ENCODE results near the gene RBP3. TPM values are rescaled to one million over a fixed set of nuclear protein-coding genes. Genes with fewer than 3 reads are reported as not detected.

Gene RBP3
- total RNA-seq, 4 donors from 2014 or later, result not detected

DNA sequence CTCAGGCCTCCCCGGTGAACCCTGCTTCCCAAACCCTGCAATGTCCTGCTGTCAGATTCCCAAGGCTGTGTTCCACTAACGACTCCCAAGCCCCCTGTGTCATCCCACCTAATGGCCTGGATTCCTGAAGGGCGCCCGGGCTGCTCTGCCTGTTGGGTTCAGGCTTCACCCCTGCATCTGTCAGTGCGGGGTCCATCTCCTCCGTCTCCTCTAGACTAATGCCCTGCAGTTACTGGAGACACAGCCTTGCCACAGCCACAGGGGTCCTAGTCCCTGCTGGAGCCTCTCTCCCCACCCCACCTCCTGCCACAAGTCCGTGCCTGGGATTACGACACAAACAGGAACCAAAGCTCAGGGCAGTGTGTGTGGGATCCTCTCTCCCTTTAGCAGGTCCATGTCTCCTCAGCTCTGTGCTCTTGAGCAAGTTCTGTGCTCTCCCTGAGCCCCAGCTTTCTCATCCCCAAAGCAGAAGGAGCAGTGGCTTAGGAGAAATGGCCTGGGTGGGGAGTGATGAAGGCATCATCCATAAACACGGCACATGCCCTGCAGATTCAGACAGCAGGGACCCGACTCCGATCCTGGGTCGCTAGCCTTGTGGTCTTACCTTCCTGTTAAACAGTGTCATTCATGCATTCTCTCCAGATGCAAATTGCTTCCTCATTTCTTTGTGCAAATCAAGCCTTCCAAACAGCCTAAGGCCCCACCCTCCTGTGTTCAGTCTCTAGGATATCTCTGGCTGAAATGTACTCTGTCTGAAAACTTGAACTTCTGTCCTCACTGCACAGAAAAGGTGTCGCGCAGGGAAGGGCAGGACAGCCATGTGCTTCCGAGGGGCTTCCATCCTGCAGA is 8.2 kb upstream of the RBP3 start:
- TF ChIP-seq, protein P1, sequence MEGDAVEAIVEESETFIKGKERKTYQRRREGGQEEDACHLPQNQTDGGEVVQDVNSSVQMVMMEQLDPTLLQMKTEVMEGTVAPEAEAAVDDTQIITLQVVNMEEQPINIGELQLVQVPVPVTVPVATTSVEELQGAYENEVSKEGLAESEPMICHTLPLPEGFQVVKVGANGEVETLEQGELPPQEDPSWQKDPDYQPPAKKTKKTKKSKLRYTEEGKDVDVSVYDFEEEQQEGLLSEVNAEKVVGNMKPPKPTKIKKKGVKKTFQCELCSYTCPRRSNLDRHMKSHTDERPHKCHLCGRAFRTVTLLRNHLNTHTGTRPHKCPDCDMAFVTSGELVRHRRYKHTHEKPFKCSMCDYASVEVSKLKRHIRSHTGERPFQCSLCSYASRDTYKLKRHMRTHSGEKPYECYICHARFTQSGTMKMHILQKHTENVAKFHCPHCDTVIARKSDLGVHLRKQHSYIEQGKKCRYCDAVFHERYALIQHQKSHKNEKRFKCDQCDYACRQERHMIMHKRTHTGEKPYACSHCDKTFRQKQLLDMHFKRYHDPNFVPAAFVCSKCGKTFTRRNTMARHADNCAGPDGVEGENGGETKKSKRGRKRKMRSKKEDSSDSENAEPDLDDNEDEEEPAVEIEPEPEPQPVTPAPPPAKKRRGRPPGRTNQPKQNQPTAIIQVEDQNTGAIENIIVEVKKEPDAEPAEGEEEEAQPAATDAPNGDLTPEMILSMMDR (IDR thresholded peaks at IDR 0.05), result no peak
- TF ChIP-seq POLR2A (IDR thresholded peaks at IDR 0.05), result no peak
- 72 to 73% methylated on average over 15 of the region's 15 CpGs for WGBS, 2 donors
- intact Hi-C loops (cut with DNase I; ENCODE audit: low total_unique reads), result no loop called here
- peak in 1 of 2 donors; percentile 79 for DNase-seq (ENCODE audit: low spot score in 2 of 2)
- H3K4me3 ChIP-seq (ENCODE audit: low read depth, poor library complexity, severe bottlenecking), result no peak overlapping the region

DNA sequence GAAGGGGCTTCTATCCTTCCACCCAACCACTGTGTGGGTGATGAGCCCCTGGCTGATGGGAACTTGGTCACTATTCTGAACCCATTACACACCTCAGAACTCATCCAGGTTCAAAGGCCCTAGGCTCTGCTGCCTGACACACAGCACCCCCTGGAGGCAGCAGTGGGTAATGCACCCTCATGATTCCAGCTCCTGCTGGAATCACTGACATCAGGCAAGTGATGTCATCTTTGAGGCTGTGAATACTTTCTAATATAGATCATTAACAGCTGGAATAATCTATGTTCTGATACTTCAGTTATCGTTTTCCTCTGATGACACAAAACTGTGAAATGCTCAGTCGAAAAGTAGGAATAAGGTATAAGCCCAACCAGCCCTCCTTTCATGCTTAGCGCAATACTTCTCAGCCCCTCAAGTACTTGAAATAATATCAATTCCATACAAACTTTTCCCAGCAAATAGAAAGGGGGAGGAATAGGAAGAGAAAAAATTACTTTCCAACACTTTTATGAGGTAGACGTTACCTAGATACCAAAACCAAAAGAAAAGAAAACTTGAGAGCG is 7.5 kb upstream of the RBP3 start:
- TF ChIP-seq POLR2A (IDR thresholded peaks at IDR 0.05), result no peak
- TF ChIP-seq, protein P1 (IDR thresholded peaks at IDR 0.05), result peak in 1 of 3 donors; percentile 61
- DNase-seq (ENCODE audit: low spot score in 2 of 2), result peak; percentile 34 to 92
- intact Hi-C loops (cut with DNase I; ENCODE audit: low total_unique reads), result no loop called here
- 65% methylated on average over 5 of the region's 5 CpGs for WGBS, 2 donors
- no peak overlapping the region for H3K4me3 ChIP-seq (ENCODE audit: low read depth, poor library complexity, severe bottlenecking)

DNA sequence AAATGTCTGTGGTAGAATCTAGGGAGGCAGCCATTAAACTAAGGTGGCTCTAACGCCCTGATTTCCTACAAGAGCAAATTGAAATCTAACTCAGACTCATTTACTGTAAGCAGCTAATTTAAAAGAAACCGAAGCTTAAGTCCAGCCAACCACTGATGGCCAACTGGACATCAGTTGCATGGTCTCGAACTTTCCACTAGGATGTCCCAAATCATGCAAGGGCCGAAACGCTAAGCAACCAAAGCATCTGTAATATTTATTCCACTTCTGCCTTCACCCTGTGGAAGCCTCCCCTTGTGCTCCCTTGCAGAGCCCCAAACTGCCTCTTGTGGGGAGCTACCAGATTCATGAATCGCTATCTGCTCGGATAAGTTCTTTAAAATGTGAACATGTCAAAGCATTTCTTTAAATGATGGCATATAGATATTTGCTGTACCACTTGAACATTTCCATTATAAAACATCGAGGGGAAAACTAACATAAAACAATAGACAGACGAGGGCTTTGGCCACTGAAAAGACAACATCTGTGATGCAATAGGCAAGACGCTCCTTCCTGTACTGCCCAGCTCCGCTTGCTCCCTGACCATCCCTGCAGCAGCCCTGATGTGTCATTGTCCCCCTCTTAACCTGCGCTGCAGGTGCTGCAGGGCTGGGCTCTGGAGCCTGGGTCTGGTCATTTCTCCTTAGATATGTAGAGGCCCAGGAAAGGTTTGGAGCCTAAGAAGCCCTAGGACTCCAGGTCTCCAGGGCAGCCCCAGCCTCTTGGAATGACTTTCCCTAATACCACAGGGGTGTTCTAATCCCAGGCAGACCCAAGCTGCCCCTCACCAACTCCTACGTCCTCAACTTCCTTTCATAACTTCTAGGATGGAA is 2.9 kb upstream of the RBP3 start:
- TF ChIP-seq POLR2A (IDR thresholded peaks at IDR 0.05), result no peak

DNA sequence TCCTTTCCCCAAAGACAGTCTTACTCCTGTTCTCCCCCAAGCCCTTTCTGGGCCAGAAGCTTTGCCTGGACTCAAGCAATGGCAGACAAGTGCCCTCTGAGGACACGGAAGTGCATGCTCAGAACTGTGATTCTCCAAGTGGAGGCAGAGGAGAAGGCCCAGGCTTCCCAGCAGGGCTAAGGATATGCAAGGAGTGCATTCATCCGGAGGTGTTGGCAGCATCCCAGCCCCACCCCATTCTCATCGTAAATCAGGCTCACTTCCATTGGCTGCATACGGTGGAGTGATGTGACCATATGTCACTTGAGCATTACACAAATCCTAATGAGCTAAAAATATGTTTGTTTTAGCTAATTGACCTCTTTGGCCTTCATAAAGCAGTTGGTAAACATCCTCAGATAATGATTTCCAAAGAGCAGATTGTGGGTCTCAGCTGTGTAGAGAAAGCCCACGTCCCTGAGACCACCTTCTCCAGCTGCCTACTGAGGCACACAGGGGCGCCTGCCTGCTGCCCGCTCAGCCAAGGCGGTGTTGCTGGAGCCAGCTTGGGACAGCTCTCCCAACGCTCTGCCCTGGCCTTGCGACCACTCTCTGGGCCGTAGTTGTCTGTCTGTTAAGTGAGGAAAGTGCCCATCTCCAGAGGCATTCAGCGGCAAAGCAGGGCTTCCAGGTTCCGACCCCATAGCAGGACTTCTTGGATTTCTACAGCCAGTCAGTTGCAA is 1.4 kb upstream of the RBP3 start:
- no peak overlapping the region for H3K4me3 ChIP-seq (ENCODE audit: low read depth, poor library complexity, severe bottlenecking)
- intact Hi-C loops (cut with DNase I; ENCODE audit: low total_unique reads), result no loop called here
- peak in 1 of 2 donors; percentile 61 for DNase-seq (ENCODE audit: low spot score in 2 of 2)
- TF ChIP-seq, protein P1 (IDR thresholded peaks at IDR 0.05), result no peak
- no peak for TF ChIP-seq POLR2A (IDR thresholded peaks at IDR 0.05)
- WGBS, 2 donors, result 71 to 72% methylated on average over 13 of the region's 13 CpGs

More for the DNA sequence above, 2.9 kb upstream of the RBP3 start:
- 85 to 88% methylated on average over 13 of the region's 13 CpGs for WGBS, 2 donors
- no peak overlapping the region for H3K4me3 ChIP-seq (ENCODE audit: low read depth, poor library complexity, severe bottlenecking)
- intact Hi-C loops (cut with DNase I; ENCODE audit: low total_unique reads), result no loop called here
- DNase-seq (ENCODE audit: low spot score in 2 of 2), result peak in 1 of 2 donors; percentile 61

DNA sequence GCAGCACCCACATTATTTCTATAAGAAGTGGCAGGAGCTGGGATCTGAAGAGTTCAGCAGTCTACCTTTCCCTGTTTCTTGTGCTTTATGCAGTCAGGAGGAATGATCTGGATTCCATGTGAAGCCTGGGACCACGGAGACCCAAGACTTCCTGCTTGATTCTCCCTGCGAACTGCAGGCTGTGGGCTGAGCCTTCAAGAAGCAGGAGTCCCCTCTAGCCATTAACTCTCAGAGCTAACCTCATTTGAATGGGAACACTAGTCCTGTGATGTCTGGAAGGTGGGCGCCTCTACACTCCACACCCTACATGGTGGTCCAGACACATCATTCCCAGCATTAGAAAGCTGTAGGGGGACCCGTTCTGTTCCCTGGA is 874 bp upstream of the RBP3 start:
- 71 to 75% methylated on average over 4 of the region's 4 CpGs for WGBS, 2 donors
- peak in 1 of 2 donors; percentile 67 for DNase-seq (ENCODE audit: low spot score in 2 of 2)
- intact Hi-C loops (cut with DNase I; ENCODE audit: low total_unique reads), result no loop called here

More for the DNA sequence above, 874 bp upstream of the RBP3 start:
- no peak for TF ChIP-seq POLR2A (IDR thresholded peaks at IDR 0.05)
- TF ChIP-seq, protein P1 (IDR thresholded peaks at IDR 0.05), result no peak
- H3K4me3 ChIP-seq (ENCODE audit: low read depth, poor library complexity, severe bottlenecking), result no peak overlapping the region
